ENCODE data around the gene DOCK11.

Gene DOCK11

GRCh38 chrX:118677318-118677717 lies 181.7 kb downstream of the DOCK11 start:
- H3K27me3 ChIP-seq (ENCODE audit: low read depth, low read length) = no peaks in the 10 kb centered on the region
- no peaks in the 10 kb centered on the region for H3K36me3 ChIP-seq (ENCODE audit: control insufficient read depth in 1 of 2, insufficient read depth in 2 of 2, low read length in 2 of 2)
- peaks cover 0 to under 1% of the 10 kb centered on the region in 2 donors for H3K4me1 ChIP-seq (ENCODE audit: control insufficient read depth in 1 of 2, insufficient read depth in 2 of 2, low read length in 2 of 2)
- H3K9me3 ChIP-seq (ENCODE audit: control insufficient read depth in 1 of 2, low read length in 2 of 2) = no peaks in the 10 kb centered on the region
- H3K27ac ChIP-seq (ENCODE audit: low read length) = no peak overlapping the region
- no peak overlapping the region for H3K4me3 ChIP-seq (ENCODE audit: low read depth in 1 of 2, low read length in 2 of 2)

- Histone ChIP-seq H3K4me3 (ENCODE audit: low read depth in 1 of 2, low read length in 2 of 2) (no peak overlapping the region), H3K27me3 (ENCODE audit: low read depth, low read length) (no peaks in the 10 kb centered on the region), H3K9me3 (ENCODE audit: control insufficient read depth in 1 of 2, low read length in 2 of 2) (no peaks in the 10 kb centered on the region), H3K4me1 (ENCODE audit: control insufficient read depth in 1 of 2, insufficient read depth in 2 of 2, low read length in 2 of 2) (peaks cover 0 to 4% of the 10 kb centered on the region in 2 donors), H3K36me3 (ENCODE audit: control insufficient read depth in 1 of 2, insufficient read depth in 2 of 2, low read length in 2 of 2) (no peaks in the 10 kb centered on the region), H3K27ac (ENCODE audit: low read length) (no peak overlapping the region)
These were observed 183.7 kb downstream of the DOCK11 start for GRCh38 chrX:118679290-118679689.

GRCh38 chrX:118682258-118683014 lies 186.8 kb downstream of the DOCK11 start:
- peak overlapping the region; percentile 21 for H3K27ac ChIP-seq (ENCODE audit: low read length)

DNA sequence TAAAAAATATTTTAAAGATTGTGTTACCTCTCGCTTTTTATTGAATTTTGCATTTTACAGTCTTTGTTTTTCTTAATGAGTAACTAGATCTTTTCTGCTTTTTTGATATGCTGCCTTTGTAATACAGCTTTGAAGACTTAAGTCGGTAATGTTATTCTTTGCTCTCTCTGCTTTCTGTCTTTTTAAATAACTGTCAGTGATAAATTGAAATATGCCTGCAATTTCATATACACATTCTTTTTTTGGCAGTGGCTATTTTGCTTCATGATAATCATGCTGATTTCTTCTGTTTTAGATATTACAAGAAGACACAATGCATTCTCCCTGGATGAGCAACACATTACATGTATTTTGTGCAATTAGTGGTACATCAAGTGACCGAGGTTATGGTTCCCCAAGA lies 189.8 kb downstream of the DOCK11 start:
- H3K9me3 ChIP-seq (ENCODE audit: control insufficient read depth in 1 of 2, low read length in 2 of 2) = no peaks in the 10 kb centered on the region

More at GRCh38 chrX:118682258-118683014, 186.8 kb downstream of the DOCK11 start:
- Histone ChIP-seq H3K27me3 (ENCODE audit: low read depth, low read length) (no peaks in the 10 kb centered on the region), H3K4me1 (ENCODE audit: control insufficient read depth in 1 of 2, insufficient read depth in 2 of 2, low read length in 2 of 2) (peaks cover 0 to 4% of the 10 kb centered on the region in 2 donors), H3K4me3 (ENCODE audit: low read depth in 1 of 2, low read length in 2 of 2) (no peak overlapping the region), H3K9me3 (ENCODE audit: control insufficient read depth in 1 of 2, low read length in 2 of 2) (no peaks in the 10 kb centered on the region), H3K36me3 (ENCODE audit: control insufficient read depth in 1 of 2, insufficient read depth in 2 of 2, low read length in 2 of 2) (no peaks in the 10 kb centered on the region)

DNA sequence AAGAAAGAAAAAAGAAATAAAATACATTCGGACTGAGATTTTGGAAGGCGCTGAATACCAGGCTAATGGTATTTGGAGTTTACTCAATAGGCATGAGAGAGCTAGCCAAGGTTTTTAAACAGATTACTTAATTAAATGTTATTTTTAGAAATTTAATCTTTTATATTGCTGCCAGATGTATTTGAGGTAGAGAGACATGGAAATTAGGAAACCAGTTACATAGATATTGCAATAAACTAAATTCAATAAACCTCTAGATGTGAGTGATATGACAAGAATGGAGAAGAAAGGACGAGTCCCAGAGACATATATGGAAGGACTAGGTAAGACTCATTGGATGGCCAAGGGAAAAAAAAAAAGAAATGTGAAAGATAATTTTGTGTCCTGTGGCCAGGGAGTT lies 193.3 kb downstream of the DOCK11 start:
- Histone ChIP-seq H3K36me3 (ENCODE audit: control insufficient read depth in 1 of 2, insufficient read depth in 2 of 2, low read length in 2 of 2) (no peaks in the 10 kb centered on the region), H3K9me3 (ENCODE audit: control insufficient read depth in 1 of 2, low read length in 2 of 2) (no peaks in the 10 kb centered on the region), H3K4me1 (ENCODE audit: control insufficient read depth in 1 of 2, insufficient read depth in 2 of 2, low read length in 2 of 2) (no peaks in the 10 kb centered on the region)

More for the DNA sequence above, 189.8 kb downstream of the DOCK11 start:
- Histone ChIP-seq H3K27ac (ENCODE audit: low read length) (no peak overlapping the region), H3K36me3 (ENCODE audit: control insufficient read depth in 1 of 2, insufficient read depth in 2 of 2, low read length in 2 of 2) (no peaks in the 10 kb centered on the region), H3K27me3 (ENCODE audit: low read depth, low read length) (no peaks in the 10 kb centered on the region), H3K4me3 (ENCODE audit: low read depth in 1 of 2, low read length in 2 of 2) (no peak overlapping the region), H3K4me1 (ENCODE audit: control insufficient read depth in 1 of 2, insufficient read depth in 2 of 2, low read length in 2 of 2) (peaks cover 0 to 4% of the 10 kb centered on the region in 2 donors)

DNA sequence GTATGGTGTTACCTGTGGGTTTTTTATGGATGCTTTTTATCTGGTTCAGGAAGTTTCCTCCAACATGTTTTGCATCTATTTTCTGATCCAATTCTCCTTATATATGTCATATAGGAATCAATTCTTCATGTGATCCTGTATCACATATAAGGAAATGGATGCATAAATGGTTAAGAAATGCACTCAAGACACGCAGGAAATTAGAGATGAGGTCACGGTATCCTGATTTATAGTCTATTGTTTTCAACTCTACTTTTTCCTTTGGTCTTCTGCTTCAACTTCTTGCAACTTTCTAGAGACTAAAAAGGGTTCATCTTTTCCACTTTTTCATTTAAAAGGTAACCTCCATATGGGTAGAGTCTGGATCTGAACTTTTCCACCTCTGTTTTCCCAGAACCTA lies 198.2 kb downstream of the DOCK11 start:
- H3K4me1 ChIP-seq (ENCODE audit: control insufficient read depth in 1 of 2, insufficient read depth in 2 of 2, low read length in 2 of 2) = no peaks in the 10 kb centered on the region
- H3K4me3 ChIP-seq (ENCODE audit: low read depth in 1 of 2, low read length in 2 of 2) = no peak overlapping the region
- H3K9me3 ChIP-seq (ENCODE audit: control insufficient read depth in 1 of 2, low read length in 2 of 2) = no peaks in the 10 kb centered on the region
- no peaks in the 10 kb centered on the region for H3K27me3 ChIP-seq (ENCODE audit: low read depth, low read length)
- H3K36me3 ChIP-seq (ENCODE audit: control insufficient read depth in 1 of 2, insufficient read depth in 2 of 2, low read length in 2 of 2) = no peaks in the 10 kb centered on the region
- H3K27ac ChIP-seq (ENCODE audit: low read length) = no peak overlapping the region

More for the DNA sequence above, 193.3 kb downstream of the DOCK11 start:
- Histone ChIP-seq H3K27me3 (ENCODE audit: low read depth, low read length) (no peaks in the 10 kb centered on the region), H3K27ac (ENCODE audit: low read length) (no peak overlapping the region), H3K4me3 (ENCODE audit: low read depth in 1 of 2, low read length in 2 of 2) (no peak overlapping the region)

DNA sequence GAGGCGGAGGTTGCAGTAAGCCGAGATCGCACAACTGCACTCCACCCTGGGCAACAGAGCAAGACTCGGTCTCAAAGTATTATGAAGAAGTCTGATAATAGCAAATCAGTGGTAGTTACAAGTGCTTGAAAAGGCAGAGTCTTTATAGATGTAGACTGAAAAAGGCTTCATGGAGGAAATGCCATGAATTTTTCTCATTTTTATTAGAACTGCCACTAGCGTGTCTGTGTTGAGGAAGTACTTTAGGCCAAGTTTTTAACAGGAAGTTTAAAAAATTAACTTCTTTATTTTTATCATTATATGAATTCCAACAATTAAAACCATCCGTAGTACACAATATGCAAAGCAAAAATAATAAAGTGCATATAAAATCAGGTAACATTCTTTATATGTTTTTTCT lies 199.0 kb downstream of the DOCK11 start:
- Histone ChIP-seq H3K36me3 (ENCODE audit: control insufficient read depth in 1 of 2, insufficient read depth in 2 of 2, low read length in 2 of 2) (no peaks in the 10 kb centered on the region), H3K9me3 (ENCODE audit: control insufficient read depth in 1 of 2, low read length in 2 of 2) (no peaks in the 10 kb centered on the region), H3K4me3 (ENCODE audit: low read depth in 1 of 2, low read length in 2 of 2) (no peak overlapping the region), H3K27me3 (ENCODE audit: low read depth, low read length) (no peaks in the 10 kb centered on the region), H3K4me1 (ENCODE audit: control insufficient read depth in 1 of 2, insufficient read depth in 2 of 2, low read length in 2 of 2) (no peaks in the 10 kb centered on the region), H3K27ac (ENCODE audit: low read length) (no peak overlapping the region)

DNA sequence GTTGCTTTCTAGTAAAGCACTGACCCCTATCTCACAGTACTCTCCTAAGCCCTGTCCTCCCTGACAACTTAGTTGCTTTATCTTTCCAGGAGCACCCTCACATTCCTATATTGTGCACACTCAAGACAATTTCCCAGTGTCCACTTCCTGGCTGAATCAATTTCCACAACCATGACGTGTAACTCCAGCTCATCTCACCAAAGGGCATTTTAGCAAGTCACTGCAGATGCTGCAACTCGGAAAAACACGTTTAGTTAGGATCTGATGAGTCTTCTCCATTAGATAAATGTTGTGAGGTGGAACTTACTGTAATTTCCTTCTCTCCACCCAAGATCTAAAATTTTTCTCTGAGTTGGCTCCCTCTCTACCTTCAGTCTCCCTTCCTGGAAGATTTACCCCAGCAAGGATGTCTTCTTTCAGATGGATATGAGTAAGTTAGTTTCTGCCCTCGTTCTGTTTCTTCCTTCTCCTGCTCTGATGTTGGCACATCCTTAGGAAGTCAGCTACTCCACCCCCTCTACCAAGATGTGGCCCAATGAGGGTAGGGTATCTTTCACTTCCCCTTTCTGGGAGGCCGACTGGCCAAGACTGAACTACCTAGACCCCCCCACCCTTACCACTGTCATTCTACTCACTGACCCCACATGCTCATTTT lies 203.0 kb downstream of the DOCK11 start:
- Histone ChIP-seq H3K27me3 (ENCODE audit: low read depth, low read length) (no peaks in the 10 kb centered on the region), H3K36me3 (ENCODE audit: control insufficient read depth in 1 of 2, insufficient read depth in 2 of 2, low read length in 2 of 2) (no peaks in the 10 kb centered on the region), H3K9me3 (ENCODE audit: control insufficient read depth in 1 of 2, low read length in 2 of 2) (no peaks in the 10 kb centered on the region), H3K27ac (ENCODE audit: low read length) (no peak overlapping the region), H3K4me1 (ENCODE audit: control insufficient read depth in 1 of 2, insufficient read depth in 2 of 2, low read length in 2 of 2) (no peaks in the 10 kb centered on the region), H3K4me3 (ENCODE audit: low read depth in 1 of 2, low read length in 2 of 2) (no peak overlapping the region)

DNA sequence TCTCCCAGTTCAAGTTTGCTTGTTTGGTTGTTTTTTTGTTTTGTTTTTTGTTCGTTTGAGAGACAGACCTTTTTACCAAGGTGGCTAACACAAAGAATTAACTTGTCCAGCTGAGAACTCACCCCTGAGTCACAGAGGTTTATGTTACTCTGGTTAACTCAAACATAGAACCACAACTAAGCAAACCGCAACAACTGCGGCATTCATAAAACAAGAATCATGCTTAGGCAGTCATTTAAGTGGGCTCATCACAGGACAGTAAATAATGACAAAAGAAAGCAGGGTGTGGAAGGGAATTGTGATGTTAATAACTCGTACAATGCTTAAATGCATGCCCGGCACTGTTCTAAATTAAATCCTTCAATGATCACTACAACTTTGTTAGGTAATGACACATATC lies 207.1 kb downstream of the DOCK11 start:
- Histone ChIP-seq H3K27ac (ENCODE audit: low read length) (no peak overlapping the region), H3K4me3 (ENCODE audit: low read depth in 1 of 2, low read length in 2 of 2) (no peak overlapping the region), H3K4me1 (ENCODE audit: control insufficient read depth in 1 of 2, insufficient read depth in 2 of 2, low read length in 2 of 2) (peaks cover 0 to 8% of the 10 kb centered on the region in 2 donors), H3K27me3 (ENCODE audit: low read depth, low read length) (no peaks in the 10 kb centered on the region), H3K36me3 (ENCODE audit: control insufficient read depth in 1 of 2, insufficient read depth in 2 of 2, low read length in 2 of 2) (no peaks in the 10 kb centered on the region), H3K9me3 (ENCODE audit: control insufficient read depth in 1 of 2, low read length in 2 of 2) (no peaks in the 10 kb centered on the region)

GRCh38 chrX:118706681-118707080 lies 211.1 kb downstream of the DOCK11 start:
- Histone ChIP-seq H3K4me1 (ENCODE audit: control insufficient read depth in 1 of 2, insufficient read depth in 2 of 2, low read length in 2 of 2) (peaks cover 0 to 8% of the 10 kb centered on the region in 2 donors), H3K36me3 (ENCODE audit: control insufficient read depth in 1 of 2, insufficient read depth in 2 of 2, low read length in 2 of 2) (no peaks in the 10 kb centered on the region), H3K9me3 (ENCODE audit: control insufficient read depth in 1 of 2, low read length in 2 of 2) (no peaks in the 10 kb centered on the region), H3K4me3 (ENCODE audit: low read depth in 1 of 2, low read length in 2 of 2) (no peak overlapping the region), H3K27me3 (ENCODE audit: low read depth, low read length) (no peaks in the 10 kb centered on the region), H3K27ac (ENCODE audit: low read length) (no peak overlapping the region)

DNA sequence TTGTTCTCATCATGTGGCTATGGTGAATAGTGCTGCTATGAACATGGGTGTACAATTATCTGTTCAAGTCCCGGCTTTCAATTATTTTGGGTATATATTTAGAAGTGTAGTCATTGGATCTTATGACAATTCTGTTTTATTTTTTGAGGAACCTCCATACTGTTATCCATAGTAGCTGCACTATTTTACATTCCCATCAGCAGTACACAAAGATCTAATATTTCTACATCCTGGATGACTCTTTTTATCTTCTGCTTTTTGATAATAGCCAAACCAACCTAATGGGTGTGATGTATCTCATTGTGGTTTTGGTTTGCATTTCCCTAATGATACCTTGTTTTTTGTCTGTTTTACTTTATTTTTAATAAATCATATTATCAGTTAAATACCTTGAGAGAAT lies 218.9 kb downstream of the DOCK11 start:
- no peaks in the 10 kb centered on the region for H3K27me3 ChIP-seq (ENCODE audit: low read depth, low read length)
- H3K4me1 ChIP-seq (ENCODE audit: control insufficient read depth in 1 of 2, insufficient read depth in 2 of 2, low read length in 2 of 2) = no peaks in the 10 kb centered on the region
- H3K27ac ChIP-seq (ENCODE audit: low read length) = no peak overlapping the region
- H3K36me3 ChIP-seq (ENCODE audit: control insufficient read depth in 1 of 2, insufficient read depth in 2 of 2, low read length in 2 of 2) = no peaks in the 10 kb centered on the region
- H3K4me3 ChIP-seq (ENCODE audit: low read depth in 1 of 2, low read length in 2 of 2) = no peak overlapping the region
- H3K9me3 ChIP-seq (ENCODE audit: control insufficient read depth in 1 of 2, low read length in 2 of 2) = no peaks in the 10 kb centered on the region
